Activated CD4-positive, alpha-beta memory T cell treated with anti-CD3 and anti-CD28 coated beads, Interleukin-2, amount 10 ng/mL, durations not matched to agents 7 days and 5 days (primary cell): Measurements from ENCODE around the gene MCTP1. TPM values are rescaled to one million over a fixed set of nuclear protein-coding genes. Genes with fewer than 3 reads are reported as not detected.

Experiments
- CTCF ChIA-PET: fragments of 350-600 bp; sonication (Branson Sonifier 250); formaldehyde crosslinking; loops from one replicate; lab custom pipeline; 2021; ENCODE audit warnings: antibody characterized with exemption, inconsistent platforms; lab: Charles Lee
- POLR2A ChIA-PET: fragments of 350-600 bp; sonication (Branson Sonifier 250); formaldehyde crosslinking; loops from one replicate; lab custom pipeline; 2021; ENCODE audit warnings: antibody characterized with exemption; lab: Charles Lee
- DNase-seq: peaks from one replicate; pipeline ENCODE4 v3.0.0-alpha.2; 2020
- H3K27ac Mint-ChIP-seq: one replicate; pipeline ENCODE4 v1.8.0; 2021; ENCODE audit warnings: mild to moderate bottlenecking, mixed read lengths
- H3K27me3 Mint-ChIP-seq: one replicate; pipeline ENCODE4 v1.8.0; 2021; ENCODE audit warnings: mixed read lengths
- H3K36me3 Mint-ChIP-seq: one replicate; pipeline ENCODE4 v1.8.0; 2021; ENCODE audit warnings: low read depth, mixed read lengths
- H3K4me1 Mint-ChIP-seq: one replicate; pipeline ENCODE4 v1.8.0; 2021; ENCODE audit warnings: mixed read lengths
- H3K4me3 Mint-ChIP-seq: one replicate; pipeline ENCODE4 v1.8.0; 2021; ENCODE audit warnings: mild to moderate bottlenecking, mixed read lengths
- H3K9me3 Mint-ChIP-seq: one replicate; pipeline ENCODE4 v1.8.0; 2021; ENCODE audit warnings: mixed read lengths
- total RNA-seq, 2 experiments: library from RNA; stranded (reverse); gene quantifications; one replicate each; pipeline ENCODE4 v1.2.3, GENCODE V29; 2021

Gene MCTP1
- total RNA-seq, 2 experiments from 2014 or later = not detected

GRCh38 chr5:95238560-95239325 is 46.2 kb downstream of the MCTP1 start:
- no peaks in the 10 kb centered on the region for H3K36me3 Mint-ChIP-seq
- ChIA-PET CTCF (interaction anchor here (0.6 kb wide), 1 partner anchor 11 kb away, joined by 3 read pairs; no protein-coding TSS in a partner anchor), POLR2A (no interaction called here)
- no peak overlapping the region for H3K4me3 Mint-ChIP-seq
- no peak overlapping the region for H3K27ac Mint-ChIP-seq
- H3K4me1 Mint-ChIP-seq = no peaks in the 10 kb centered on the region
- no peaks in the 10 kb centered on the region for H3K27me3 Mint-ChIP-seq
- no peak for DNase-seq
- no peaks in the 10 kb centered on the region for H3K9me3 Mint-ChIP-seq

- no peak overlapping the region for H3K4me3 Mint-ChIP-seq
- no peaks in the 10 kb centered on the region for H3K36me3 Mint-ChIP-seq
- DNase-seq = no peak
- ChIA-PET POLR2A (no interaction called here), CTCF (no interaction called here)
- no peaks in the 10 kb centered on the region for H3K4me1 Mint-ChIP-seq
- H3K27ac Mint-ChIP-seq = no peak overlapping the region
- no peaks in the 10 kb centered on the region for H3K9me3 Mint-ChIP-seq
- H3K27me3 Mint-ChIP-seq = no peaks in the 10 kb centered on the region
Measured at GRCh38 chr5:95237324-95237723, 47.6 kb downstream of the MCTP1 start.

GRCh38 chr5:95235439-95235982 is 49.4 kb downstream of the MCTP1 start:
- Mint-ChIP-seq H3K27ac (no peak overlapping the region), H3K4me1 (no peaks in the 10 kb centered on the region), H3K9me3 (no peaks in the 10 kb centered on the region), H3K36me3 (no peaks in the 10 kb centered on the region), H3K4me3 (no peak overlapping the region), H3K27me3 (no peaks in the 10 kb centered on the region)
- DNase-seq = no peak
- CTCF ChIA-PET = no interaction called here
- POLR2A ChIA-PET = no interaction called here

DNA sequence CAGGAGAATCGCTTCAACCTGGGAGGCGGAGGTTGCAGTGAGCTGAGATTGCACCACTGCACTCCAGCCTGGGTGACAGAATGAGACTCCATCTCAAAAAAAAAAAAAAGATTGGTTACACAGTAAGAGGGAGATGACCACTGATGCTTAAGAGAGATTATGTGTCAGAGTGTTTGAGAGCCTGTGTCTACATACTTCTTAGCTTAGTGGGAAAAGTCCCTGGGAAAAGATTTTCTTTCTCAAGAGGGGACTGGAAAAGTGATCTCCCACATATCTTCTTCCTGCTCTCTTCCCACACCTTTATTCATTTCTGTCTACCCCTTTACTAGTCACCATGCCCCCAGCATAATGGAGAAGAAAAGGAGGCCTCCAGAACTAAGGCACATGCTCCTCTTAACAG is 55.2 kb downstream of the MCTP1 start:
- ChIA-PET POLR2A (no interaction called here), CTCF (no interaction called here)
- H3K27ac Mint-ChIP-seq = no peak overlapping the region
- no peaks in the 10 kb centered on the region for H3K27me3 Mint-ChIP-seq
- H3K4me1 Mint-ChIP-seq = no peaks in the 10 kb centered on the region
- DNase-seq = no peak
- no peak overlapping the region for H3K4me3 Mint-ChIP-seq
- no peaks in the 10 kb centered on the region for H3K36me3 Mint-ChIP-seq
- no peaks in the 10 kb centered on the region for H3K9me3 Mint-ChIP-seq

DNA sequence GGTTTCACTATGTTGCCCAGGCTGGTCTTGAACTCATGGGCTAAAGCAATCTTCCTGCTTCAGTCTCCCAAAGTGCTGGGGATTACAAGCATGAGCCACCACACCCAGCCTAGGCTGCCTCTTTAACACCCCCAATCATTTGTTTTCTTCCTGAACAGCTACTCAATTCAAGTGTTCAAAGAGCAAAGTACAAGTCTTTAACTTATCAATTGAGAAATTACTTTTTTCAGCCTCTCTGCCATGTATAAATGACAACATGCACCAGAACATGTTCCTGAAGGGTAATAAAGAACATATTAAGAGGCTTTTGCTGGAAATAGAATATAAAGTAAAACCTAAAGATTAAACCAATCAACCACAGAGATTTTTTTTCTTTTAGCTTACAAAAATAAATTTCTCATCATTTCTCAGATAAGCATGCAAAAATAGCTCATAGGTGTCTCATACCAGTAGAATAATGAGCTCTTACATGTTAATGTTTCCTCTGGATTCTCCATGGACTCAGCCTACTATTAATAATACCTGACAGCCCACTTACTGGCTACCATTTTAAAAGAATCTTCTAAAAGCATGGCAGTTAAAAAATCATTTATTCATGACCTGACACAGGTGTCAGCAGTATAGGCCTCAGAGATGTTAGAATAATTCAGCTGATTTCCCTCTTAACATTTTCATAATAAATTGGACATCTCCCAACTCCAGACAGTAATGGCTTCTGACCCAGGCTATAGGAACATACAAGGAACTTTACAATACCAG is 60.0 kb downstream of the MCTP1 start:
- ChIA-PET POLR2A (interaction anchor here (0.6 kb wide), 1 partner anchor 1559 kb away, joined by 3 read pairs; no protein-coding TSS in a partner anchor), CTCF (no interaction called here)
- no peak for DNase-seq
- no peaks in the 10 kb centered on the region for H3K4me1 Mint-ChIP-seq
- no peaks in the 10 kb centered on the region for H3K27me3 Mint-ChIP-seq
- no peak overlapping the region for H3K27ac Mint-ChIP-seq
- H3K9me3 Mint-ChIP-seq = no peaks in the 10 kb centered on the region
- H3K4me3 Mint-ChIP-seq = no peak overlapping the region
- H3K36me3 Mint-ChIP-seq = no peaks in the 10 kb centered on the region

- no peak overlapping the region for H3K4me3 Mint-ChIP-seq
- H3K36me3 Mint-ChIP-seq = no peaks in the 10 kb centered on the region
- no peaks in the 10 kb centered on the region for H3K4me1 Mint-ChIP-seq
- no peaks in the 10 kb centered on the region for H3K9me3 Mint-ChIP-seq
- CTCF ChIA-PET = no interaction called here
- H3K27me3 Mint-ChIP-seq = no peaks in the 10 kb centered on the region
- POLR2A ChIA-PET = interaction anchor here (0.6 kb wide), 1 partner anchor 1558 kb away, joined by 3 read pairs; no protein-coding TSS in a partner anchor
- no peak for DNase-seq
- no peak overlapping the region for H3K27ac Mint-ChIP-seq
Measured at GRCh38 chr5:95223566-95224258, 61.2 kb downstream of the MCTP1 start.

DNA sequence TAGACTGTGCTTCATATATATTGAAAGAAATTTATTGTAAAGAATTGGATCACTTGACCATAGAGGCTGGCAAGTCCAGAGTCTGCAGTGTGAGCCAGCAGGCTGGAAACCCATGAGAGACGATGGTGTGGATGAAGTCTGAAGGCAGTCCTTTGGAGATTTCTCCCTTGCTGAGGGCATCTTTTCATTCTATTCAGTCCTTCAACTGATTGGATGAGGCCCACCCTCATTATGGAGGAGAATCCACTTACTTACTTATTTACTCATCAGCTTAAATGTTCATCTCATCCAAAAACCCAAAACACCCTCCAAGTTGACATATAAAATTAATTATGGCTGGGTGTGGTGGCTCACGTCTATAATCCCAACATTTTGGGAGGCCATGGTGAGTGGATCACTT is 62.1 kb downstream of the MCTP1 start:
- Mint-ChIP-seq H3K9me3 (no peaks in the 10 kb centered on the region), H3K4me1 (no peaks in the 10 kb centered on the region), H3K27ac (no peak overlapping the region), H3K27me3 (no peaks in the 10 kb centered on the region), H3K36me3 (no peaks in the 10 kb centered on the region), H3K4me3 (no peak overlapping the region)
- no peak for DNase-seq
- CTCF ChIA-PET = no interaction called here
- POLR2A ChIA-PET = no interaction called here

DNA sequence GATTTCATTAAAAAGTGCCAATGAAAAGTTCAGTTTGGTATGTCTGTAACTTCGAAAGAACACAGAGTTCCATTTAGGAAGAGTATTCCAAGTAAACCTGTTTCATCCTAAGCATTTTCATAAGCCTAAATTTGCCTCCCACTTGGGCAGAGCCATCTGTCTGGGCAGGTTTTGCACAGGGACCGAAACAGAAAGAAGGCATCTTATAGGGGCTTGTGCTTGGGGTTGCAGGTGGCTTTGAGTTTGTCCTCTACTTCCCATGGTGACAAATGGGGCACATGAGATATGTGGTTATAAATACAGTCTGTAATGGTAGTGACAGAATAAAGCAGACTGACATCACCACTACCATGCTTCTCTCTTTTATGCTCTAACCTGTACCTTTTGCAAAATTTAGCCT is 63.7 kb downstream of the MCTP1 start:
- no peaks in the 10 kb centered on the region for H3K36me3 Mint-ChIP-seq
- ChIA-PET POLR2A (no interaction called here), CTCF (no interaction called here)
- H3K27ac Mint-ChIP-seq = no peak overlapping the region
- H3K4me1 Mint-ChIP-seq = no peaks in the 10 kb centered on the region
- no peak overlapping the region for H3K4me3 Mint-ChIP-seq
- H3K27me3 Mint-ChIP-seq = no peaks in the 10 kb centered on the region
- no peak for DNase-seq
- no peaks in the 10 kb centered on the region for H3K9me3 Mint-ChIP-seq

GRCh38 chr5:95220381-95220780 is 64.5 kb downstream of the MCTP1 start:
- ChIA-PET POLR2A (no interaction called here), CTCF (no interaction called here)
- H3K4me1 Mint-ChIP-seq = no peaks in the 10 kb centered on the region
- H3K4me3 Mint-ChIP-seq = no peak overlapping the region
- no peaks in the 10 kb centered on the region for H3K36me3 Mint-ChIP-seq
- H3K9me3 Mint-ChIP-seq = no peaks in the 10 kb centered on the region
- H3K27ac Mint-ChIP-seq = no peak overlapping the region
- DNase-seq = no peak
- H3K27me3 Mint-ChIP-seq = no peaks in the 10 kb centered on the region

- CTCF ChIA-PET = no interaction called here
- Mint-ChIP-seq H3K27me3 (no peaks in the 10 kb centered on the region), H3K4me3 (no peak overlapping the region), H3K27ac (no peak overlapping the region), H3K4me1 (no peaks in the 10 kb centered on the region), H3K9me3 (no peaks in the 10 kb centered on the region), H3K36me3 (no peaks in the 10 kb centered on the region)
- DNase-seq = no peak
- POLR2A ChIA-PET = no interaction called here
Measured at GRCh38 chr5:95219411-95219810, 65.5 kb downstream of the MCTP1 start.

DNA sequence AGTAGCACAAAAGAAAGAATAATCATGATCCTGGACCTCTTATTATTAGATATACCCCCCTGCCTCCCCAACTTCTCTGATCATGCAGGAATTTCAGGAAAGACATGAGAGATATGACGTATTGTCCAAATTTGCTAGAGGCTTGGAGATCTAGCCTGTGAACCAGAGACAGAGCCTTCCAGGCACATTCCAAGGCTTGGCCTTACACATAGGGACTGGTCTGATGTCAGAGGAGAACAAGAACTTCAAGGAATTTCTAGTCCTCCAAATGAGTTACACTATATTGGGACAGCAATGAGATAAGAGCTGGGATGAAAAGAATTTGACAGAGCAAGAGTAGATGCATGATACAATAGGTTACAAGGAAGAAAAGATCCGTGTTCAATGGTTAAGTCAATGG is 67.0 kb downstream of the MCTP1 start:
- Mint-ChIP-seq H3K4me3 (no peak overlapping the region), H3K4me1 (no peaks in the 10 kb centered on the region), H3K9me3 (no peaks in the 10 kb centered on the region), H3K27me3 (no peaks in the 10 kb centered on the region), H3K27ac (no peak overlapping the region), H3K36me3 (no peaks in the 10 kb centered on the region)
- CTCF ChIA-PET = no interaction called here
- DNase-seq = no peak
- POLR2A ChIA-PET = no interaction called here

DNA sequence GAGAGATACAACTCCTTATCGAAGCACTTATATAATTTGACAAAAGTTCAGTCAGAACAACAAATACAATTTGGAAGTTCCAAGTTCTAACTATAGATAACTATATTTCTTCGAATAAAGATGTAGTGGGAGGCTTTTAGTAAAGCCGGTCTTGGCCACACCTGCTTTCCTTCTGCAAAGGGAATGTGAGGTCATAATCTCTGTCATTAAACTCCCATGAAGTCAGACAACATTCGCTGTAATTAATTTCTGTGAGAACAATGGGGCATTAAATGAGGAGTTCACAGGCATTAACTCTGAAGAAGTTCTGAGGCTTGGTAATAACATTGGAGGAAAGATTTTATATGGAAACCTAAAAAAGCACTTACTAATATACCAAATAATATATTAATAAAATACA is 67.5 kb downstream of the MCTP1 start:
- DNase-seq = no peak
- Mint-ChIP-seq H3K27me3 (no peaks in the 10 kb centered on the region), H3K4me3 (no peak overlapping the region), H3K9me3 (no peaks in the 10 kb centered on the region), H3K27ac (no peak overlapping the region), H3K36me3 (no peaks in the 10 kb centered on the region), H3K4me1 (no peaks in the 10 kb centered on the region)
- CTCF ChIA-PET = no interaction called here
- POLR2A ChIA-PET = no interaction called here
